HG03139 (cell line): ENCODE measurements around the gene CHID1.

ENCODE experiments used
- ATAC-seq: cut with Tn5 transposase; IDR thresholded peaks from one replicate; pipeline ENCODE4 v1.9.1; 2021; ENCODE audit not compliant: unreplicated experiment

CHID1 gene

GRCh38 chr11:837189-837989 is 73.2 kb downstream of the CHID1 start:
- no peak for ATAC-seq

GRCh38 chr11:836700-837099 is 73.9 kb downstream of the CHID1 start:
- ATAC-seq = no peak

- no peak for ATAC-seq
Measured at GRCh38 chr11:836274-836673, 74.3 kb downstream of the CHID1 start.

GRCh38 chr11:834371-835316 is 76.0 kb downstream of the CHID1 start:
- ATAC-seq = no peak

GRCh38 chr11:833849-834311 is 76.7 kb downstream of the CHID1 start:
- no peak for ATAC-seq

GRCh38 chr11:833114-833791 is 77.4 kb downstream of the CHID1 start:
- no peak for ATAC-seq

- ATAC-seq = no peak
Measured at GRCh38 chr11:832529-833113, 78.0 kb downstream of the CHID1 start, which contains the start of gene CD151. CD151 (plus strand) TSS chr11:832952; CDS start chr11:836070, 3,118 bp downstream.

- ATAC-seq = no peak
Measured at GRCh38 chr11:831961-832528, 78.6 kb downstream of the CHID1 start.

GRCh38 chr11:831118-831864 is 79.3 kb downstream of the CHID1 start:
- no peak for ATAC-seq

GRCh38 chr11:830295-831117 is 80.1 kb downstream of the CHID1 start:
- no peak for ATAC-seq

GRCh38 chr11:829847-830294 is 80.7 kb downstream of the CHID1 start:
- ATAC-seq = no peak

GRCh38 chr11:829176-829846 is 81.3 kb downstream of the CHID1 start:
- no peak for ATAC-seq

GRCh38 chr11:828506-829175 is 82.0 kb downstream of the CHID1 start:
- no peak for ATAC-seq

GRCh38 chr11:827897-828192 is 82.8 kb downstream of the CHID1 start, which contains the start of gene CRACR2B:
CRACR2B (plus strand) TSS chr11:827919; CDS start chr11:828608, 689 bp downstream.
- no peak for ATAC-seq

GRCh38 chr11:827146-827896 is 83.3 kb downstream of the CHID1 start:
- no peak for ATAC-seq

- ATAC-seq = no peak
Measured at GRCh38 chr11:826836-827145, 83.8 kb downstream of the CHID1 start.

- ATAC-seq = no peak
Measured at GRCh38 chr11:826227-826621, 84.4 kb downstream of the CHID1 start.
